Adipocyte (in vitro differentiated cells): ENCODE measurements around the gene ZNF548.

Experiments
- DNase-seq: peaks from one replicate; pipeline ENCODE4 v3.0.0-alpha.2; 2015; ENCODE audit warnings: low read depth
- H3K27me3 ChIP-seq: replicated peaks from 2 replicates; pipeline ENCODE4 v1.7.0; 2013; ENCODE audit warnings: mild to moderate bottlenecking, low read length, moderate library complexity; ENCODE audit not compliant: control insufficient read depth, insufficient read depth
- H3K36me3 ChIP-seq: 2 replicates; pipeline ENCODE4 v1.7.0; 2013; ENCODE audit warnings: low read length, mild to moderate bottlenecking, moderate library complexity; ENCODE audit not compliant: control insufficient read depth, insufficient read depth, severe bottlenecking
- H3K4me1 ChIP-seq: 2 replicates; pipeline ENCODE4 v1.7.0; 2013; ENCODE audit warnings: mild to moderate bottlenecking, low read length, moderate library complexity; ENCODE audit not compliant: control insufficient read depth, insufficient read depth
- H3K4me3 ChIP-seq: 2 replicates; pipeline ENCODE4 v1.7.0; 2013; ENCODE audit warnings: mild to moderate bottlenecking, low read length, moderate library complexity
- H3K9ac ChIP-seq: 2 replicates; pipeline ENCODE4 v1.7.0; 2013; ENCODE audit warnings: mild to moderate bottlenecking, low read length, moderate library complexity
- H3K9me3 ChIP-seq: 2 replicates; pipeline ENCODE4 v1.7.0; 2013; ENCODE audit warnings: mild to moderate bottlenecking, low read length, moderate library complexity; ENCODE audit not compliant: control insufficient read depth

Gene ZNF548

DNA sequence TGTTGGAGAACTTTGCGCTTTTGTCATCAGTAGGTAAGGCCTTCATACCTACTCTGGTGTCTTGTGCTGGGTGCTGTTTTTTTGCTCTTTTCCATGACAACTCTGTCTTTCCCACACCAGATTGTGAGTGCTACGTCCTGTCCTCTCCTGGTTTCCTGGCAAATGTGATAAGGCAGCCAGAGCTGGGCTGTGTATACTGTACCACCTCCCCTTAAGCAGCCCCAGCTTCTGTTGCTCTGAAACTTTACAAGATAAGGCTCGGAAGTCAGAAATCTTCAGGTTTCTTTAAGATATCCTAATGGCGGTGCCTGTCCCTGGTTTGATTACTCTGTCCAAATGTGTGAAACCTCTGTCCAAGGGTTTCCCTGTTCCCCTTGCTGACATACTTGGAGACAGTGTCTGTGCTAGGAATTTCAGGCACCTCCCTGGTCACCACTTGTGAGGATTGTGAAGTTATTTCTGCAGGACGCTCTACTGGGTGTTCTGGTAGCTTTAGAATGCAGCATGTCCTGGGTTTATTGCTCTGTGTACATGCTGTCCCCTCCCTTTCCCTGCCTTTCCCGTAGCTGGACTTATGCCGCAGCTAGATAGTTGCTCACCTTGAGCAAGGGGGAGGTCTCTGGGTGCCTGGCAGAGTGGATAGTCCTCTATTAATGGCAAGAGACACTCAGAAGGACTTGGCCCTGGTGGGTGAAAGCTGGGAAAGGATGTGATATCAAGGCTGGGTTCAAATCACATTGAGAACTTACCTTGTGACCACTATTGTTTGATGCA is 52.5 kb downstream of the ZNF548 start:
- peaks cover 30% of the 10 kb centered on the region for H3K9me3 ChIP-seq
- no peak overlapping the region for H3K9ac ChIP-seq
- no peak for DNase-seq
- H3K4me3 ChIP-seq = no peak overlapping the region
- H3K27me3 ChIP-seq = no peaks in the 10 kb centered on the region
- no peaks in the 10 kb centered on the region for H3K4me1 ChIP-seq
- peaks cover 35% of the 10 kb centered on the region for H3K36me3 ChIP-seq

DNA sequence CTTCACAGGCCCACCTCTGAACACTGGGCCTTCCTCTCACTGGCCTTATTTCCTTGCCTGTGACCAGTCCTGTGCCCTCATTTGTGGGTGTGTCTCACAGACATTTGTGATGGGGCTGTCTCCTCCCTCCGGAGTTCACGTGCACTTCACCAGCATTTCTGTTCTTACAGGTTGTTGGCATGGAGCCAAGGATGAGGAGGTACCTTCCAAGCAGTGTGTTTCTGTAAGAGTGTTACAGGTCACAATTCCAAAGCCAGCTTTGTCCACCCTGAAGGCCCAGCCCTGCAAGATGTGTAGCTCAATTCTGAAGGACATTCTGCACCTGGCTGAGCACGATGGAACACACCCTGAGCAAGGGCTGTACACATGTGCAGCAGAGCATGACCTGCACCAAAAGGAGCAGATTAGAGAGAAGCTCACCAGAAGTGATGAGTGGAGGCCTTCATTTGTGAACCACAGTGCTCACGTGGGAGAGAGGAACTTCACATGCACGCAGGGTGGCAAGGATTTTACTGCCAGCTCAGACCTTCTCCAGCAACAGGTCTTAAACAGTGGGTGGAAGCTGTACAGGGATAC is 53.6 kb downstream of the ZNF548 start:
- H3K4me1 ChIP-seq = no peaks in the 10 kb centered on the region
- H3K27me3 ChIP-seq = no peaks in the 10 kb centered on the region
- peaks cover 33% of the 10 kb centered on the region for H3K36me3 ChIP-seq
- H3K4me3 ChIP-seq = no peak overlapping the region
- H3K9me3 ChIP-seq = peaks cover 30% of the 10 kb centered on the region
- H3K9ac ChIP-seq = no peak overlapping the region
- DNase-seq = no peak

- Histone ChIP-seq H3K27me3 (no peaks in the 10 kb centered on the region), H3K9ac (no peak overlapping the region), H3K9me3 (peaks cover 16% of the 10 kb centered on the region), H3K4me1 (no peaks in the 10 kb centered on the region), H3K36me3 (peaks cover 14% of the 10 kb centered on the region), H3K4me3 (no peak overlapping the region)
- DNase-seq = no peak
Observed at GRCh38 chr19:57452307-57452706, 62.7 kb downstream of the ZNF548 start.
